GM10266 (cell line): Measurements from ENCODE around the gene MBOAT7.
"Not testable (repeated sequence)": the region's sequence is repeated elsewhere in the genome, so short reads cannot be mapped to it uniquely, and the experiment has no call there.

Experiments used
- DNase-seq: peaks from one replicate; pipeline ENCODE4 v3.0.0; 2012; ENCODE audit errors: extremely low spot score
- TF ChIP-seq, protein P1 (sequence below): IDR thresholded peaks from 2 replicates; pipeline ENCODE4 v1.5.1; 2012; ENCODE audit warnings: mild to moderate bottlenecking, low read depth; ENCODE audit not compliant: control insufficient read depth, insufficient read depth; ENCODE audit errors: missing control alignments

Gene MBOAT7

DNA sequence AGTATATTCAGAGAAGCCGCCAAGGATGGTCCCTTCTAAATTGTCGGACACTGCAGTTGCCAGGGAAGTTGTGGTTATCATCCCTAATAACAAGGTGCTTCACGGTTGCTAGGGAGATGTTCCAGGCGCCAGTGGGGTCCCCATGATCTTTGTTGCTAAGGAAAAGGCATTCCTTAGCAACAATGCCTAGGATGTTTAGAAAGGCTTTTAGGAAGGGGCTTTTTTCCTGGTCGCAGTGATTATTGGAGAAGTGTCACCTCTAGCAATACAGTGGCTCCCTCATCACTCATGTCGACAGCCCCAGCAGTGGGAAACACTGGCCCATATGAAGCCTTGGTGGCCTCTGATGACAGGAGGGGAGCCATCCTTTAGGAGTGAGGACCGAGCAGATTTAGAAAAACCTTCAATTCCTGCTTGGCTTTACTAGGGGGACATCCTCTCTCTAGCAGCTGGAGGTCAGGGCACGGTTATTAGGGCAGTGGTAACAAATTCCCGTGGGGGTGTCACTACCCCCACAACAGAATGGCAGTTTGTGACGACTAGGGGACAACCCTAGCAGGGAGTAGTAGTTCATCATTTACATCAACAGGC is 10.0 kb downstream of the MBOAT7 start:
- TF ChIP-seq, protein P1, sequence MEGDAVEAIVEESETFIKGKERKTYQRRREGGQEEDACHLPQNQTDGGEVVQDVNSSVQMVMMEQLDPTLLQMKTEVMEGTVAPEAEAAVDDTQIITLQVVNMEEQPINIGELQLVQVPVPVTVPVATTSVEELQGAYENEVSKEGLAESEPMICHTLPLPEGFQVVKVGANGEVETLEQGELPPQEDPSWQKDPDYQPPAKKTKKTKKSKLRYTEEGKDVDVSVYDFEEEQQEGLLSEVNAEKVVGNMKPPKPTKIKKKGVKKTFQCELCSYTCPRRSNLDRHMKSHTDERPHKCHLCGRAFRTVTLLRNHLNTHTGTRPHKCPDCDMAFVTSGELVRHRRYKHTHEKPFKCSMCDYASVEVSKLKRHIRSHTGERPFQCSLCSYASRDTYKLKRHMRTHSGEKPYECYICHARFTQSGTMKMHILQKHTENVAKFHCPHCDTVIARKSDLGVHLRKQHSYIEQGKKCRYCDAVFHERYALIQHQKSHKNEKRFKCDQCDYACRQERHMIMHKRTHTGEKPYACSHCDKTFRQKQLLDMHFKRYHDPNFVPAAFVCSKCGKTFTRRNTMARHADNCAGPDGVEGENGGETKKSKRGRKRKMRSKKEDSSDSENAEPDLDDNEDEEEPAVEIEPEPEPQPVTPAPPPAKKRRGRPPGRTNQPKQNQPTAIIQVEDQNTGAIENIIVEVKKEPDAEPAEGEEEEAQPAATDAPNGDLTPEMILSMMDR: no peak
- DNase-seq: no peak

DNA sequence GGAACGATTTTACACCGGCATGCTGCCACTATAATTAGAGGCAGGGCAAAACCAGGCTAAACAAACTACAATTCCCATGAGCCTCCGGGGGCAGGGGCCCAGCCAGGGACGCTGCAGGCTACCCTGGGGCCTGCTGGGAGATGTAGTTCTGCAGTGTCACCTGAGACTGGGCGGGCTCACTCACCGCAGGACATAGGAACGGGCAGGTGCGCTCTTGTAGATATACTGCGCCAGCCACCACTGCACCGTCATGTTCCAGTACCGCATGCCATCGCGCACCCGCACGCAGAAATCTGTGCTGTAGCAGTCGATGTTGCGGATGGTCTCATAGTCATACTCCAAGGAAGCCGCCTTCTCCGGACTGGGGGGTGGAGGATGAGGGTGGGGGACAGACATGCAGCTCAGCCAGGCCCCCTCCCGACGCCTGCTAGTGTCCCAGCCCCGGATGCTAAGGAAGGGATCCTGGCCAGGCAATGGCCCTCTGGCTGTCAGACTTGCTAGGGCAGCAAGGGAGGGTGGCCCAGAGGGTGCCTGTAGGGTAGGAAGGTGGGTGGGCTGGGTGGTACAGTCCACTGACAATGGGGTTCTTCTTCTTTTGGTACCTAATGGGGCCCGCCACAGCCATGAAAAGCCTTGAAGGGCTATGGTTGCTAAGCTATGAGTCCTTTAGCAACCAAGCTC is 10.7 kb downstream of the MBOAT7 start:
- TF ChIP-seq, protein P1: no peak
- no peak for DNase-seq

DNA sequence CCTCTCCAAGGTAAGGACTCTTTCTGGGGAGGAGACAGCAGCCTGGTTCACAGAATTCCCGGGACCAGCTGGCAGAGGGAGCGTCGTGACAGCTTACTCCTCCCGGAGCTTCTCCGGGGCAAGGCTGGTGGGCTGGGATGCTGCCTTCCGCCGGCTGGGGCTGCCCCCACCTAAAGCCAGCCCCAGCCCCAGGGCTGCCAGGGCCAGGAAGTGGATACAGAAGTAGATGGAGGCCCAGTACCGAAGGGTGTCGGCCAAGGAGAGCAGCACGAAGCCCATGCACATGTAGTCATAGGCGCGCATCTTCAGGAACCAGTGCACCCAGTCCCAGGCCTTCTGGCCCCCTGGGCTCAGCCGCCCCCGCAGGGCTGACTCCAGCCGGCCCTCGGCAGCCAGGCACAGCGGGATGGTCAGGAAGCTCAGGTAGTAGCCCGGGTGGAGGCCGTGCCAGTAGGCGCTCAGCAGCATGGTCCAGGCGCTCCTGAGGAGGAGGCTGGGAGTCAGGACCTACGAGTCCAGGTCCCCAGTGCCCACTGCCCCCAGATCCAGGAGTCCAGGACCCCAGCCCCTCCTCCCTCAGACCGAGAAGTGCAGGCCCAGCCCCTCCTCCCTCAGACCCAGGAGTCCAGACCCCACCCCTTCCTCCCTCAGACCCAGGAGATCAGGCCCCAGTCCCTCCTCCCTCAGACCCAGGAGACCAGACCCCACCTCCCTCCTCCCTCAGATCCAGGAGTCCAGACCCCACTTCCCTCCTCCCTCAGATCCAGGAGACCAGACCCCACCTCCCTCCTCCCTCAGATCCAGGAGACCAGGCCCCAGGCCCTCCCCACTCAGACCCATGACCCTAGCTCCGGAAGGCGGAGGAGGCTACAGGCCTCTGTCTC is 15.2 kb downstream of the MBOAT7 start:
- TF ChIP-seq, protein P1: no peak
- DNase-seq: no peak

DNA sequence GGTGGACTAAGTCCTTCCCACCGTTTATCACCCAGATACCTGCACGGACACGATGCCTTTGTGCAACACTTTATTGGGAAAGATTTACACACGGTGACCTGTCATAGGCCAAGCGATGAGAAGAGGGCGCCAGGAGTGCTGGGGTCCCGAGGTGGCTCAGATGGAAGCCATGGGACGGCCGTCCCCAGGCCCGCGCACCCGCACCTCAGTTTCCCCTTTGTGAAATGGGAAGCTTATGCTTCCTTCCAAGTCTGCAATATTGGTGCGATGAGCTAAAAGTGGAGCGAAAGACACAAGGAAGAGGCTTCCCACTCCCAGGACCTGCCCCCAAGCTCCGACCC is 16.1 kb downstream of the MBOAT7 start:
- DNase-seq: no peak
- TF ChIP-seq, protein P1: no peak

DNA sequence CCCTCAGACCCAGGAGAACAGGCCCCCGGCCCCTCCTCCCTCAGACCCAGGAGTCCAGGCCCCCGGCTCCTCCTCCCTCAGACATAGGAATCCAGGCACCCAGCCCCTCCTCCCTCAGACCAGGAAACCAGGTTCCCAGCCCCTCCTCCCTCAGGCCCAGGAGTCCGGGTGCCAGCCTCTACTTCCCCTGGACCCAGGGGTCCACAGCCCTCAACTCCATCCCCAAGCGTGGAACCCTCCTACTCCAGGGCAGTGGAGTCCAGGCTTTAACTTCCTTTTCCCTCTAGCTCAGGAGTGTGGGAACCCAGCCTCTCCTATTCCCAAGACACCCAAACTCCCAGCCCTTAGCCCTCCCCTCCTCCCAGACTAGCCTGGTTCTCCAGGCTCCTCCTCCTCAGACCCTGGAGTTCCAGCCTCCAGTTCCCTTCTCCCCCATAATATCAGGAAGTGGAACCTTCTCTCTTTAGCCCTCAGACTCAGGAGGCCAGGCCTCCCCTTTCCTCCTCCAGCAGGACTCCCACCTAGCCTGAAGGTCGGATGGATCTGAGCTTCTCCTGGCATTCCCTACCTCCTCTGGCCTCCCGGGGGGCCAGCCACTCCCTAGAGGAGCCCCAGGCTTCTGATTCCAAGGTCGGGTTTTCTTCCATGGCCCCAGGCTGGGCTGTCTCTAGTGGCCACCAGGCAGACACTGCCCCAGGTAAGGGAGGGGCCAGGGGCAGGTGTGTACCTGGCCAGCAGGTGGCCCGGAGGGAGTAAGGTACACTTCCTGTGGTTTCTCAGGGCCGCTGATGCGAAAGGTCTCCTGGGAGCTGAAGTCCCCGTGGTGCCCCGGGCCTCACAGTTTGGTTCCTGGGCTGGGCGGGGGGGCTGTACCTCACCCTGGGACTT is 16.7 kb downstream of the MBOAT7 start, which contains the start of gene TMC4:
TMC4 (minus strand) TSS at position 690 of the 888 bp plus-strand sequence; CDS start at position 647, 43 bp downstream.
- TF ChIP-seq, protein P1: no peak
- DNase-seq: no peak

DNA sequence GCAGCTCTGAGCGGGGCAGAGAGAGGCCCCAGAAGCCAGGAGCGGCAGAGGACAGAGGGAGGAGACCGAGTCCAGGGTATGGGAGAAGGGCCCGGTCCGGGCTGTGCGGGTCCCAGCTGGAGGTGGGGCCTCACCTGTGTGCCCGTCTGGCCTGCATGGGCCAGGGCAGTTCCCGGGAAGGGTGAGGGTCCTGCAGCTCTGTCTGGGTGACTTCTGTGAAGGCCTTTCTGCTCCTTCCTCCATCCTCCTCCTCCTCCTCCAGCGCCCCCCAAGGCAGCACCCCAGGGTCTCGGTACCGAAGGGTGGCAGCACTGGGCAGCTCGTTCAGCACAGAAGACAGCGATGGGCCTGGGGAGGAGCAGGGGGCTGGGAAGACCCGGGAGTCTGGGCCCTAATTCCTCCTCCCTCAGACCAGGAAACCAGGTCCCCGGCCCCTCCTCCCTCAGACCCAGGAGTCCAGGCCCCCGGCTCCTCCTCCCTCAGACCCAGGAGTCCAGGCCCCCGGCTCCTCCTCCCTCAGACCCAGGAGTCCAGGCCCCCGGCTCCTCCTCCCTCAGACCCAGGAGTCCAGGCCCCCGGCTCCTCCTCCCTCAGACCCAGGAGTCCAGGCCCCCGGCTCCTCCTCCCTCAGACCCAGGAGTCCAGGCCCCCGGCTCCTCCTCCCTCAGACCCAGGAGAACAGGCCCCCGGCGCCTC is 17.5 kb downstream of the MBOAT7 start:
- DNase-seq: not testable (repeated sequence)

DNA sequence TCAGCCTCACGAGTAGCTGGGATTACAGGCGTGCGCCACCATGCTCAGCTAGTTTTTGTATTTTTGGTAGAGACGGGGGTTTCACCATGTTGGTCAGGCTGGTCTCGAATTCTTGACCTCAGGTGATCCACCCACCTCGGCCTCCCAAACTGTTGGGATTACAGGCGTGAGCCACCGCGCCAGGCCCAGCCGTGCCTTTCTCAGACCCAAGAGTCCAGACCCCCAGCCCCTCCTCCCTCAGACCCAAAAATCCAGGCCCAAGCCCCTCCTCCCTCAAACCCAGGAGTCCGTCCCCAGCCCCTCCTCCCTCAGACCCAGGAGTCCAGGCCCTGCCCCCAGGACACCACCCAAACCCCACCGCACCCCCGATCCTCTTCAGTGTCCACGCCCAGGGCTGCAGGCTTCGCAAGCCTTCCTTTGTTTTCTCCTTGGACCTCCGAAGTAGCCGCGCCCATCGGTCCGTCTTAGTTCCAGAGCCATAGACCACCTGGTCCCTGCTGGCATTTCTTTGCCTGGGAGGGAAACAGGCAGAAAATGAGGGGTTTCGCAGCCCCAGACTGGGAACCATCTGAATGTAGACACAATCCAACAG is 20.1 kb downstream of the MBOAT7 start:
- no peak for DNase-seq
- TF ChIP-seq, protein P1: no peak
